GM12891 (cell line): Measurements from ENCODE around the gene E2F1.

Source experiments
- POLR2A ChIP-seq: IDR thresholded peaks from 2 replicates; pipeline ENCODE4 v1.6.1; 2011; ENCODE audit warnings: low read depth, low read length, control low read depth
- POLR2AphosphoS5 ChIP-seq: IDR thresholded peaks from 2 replicates; pipeline ENCODE4 v1.6.1; 2011; ENCODE audit warnings: low read depth, low read length, control low read depth
- POU2F2 ChIP-seq: IDR thresholded peaks from 2 replicates; pipeline ENCODE4 v1.6.1; 2011; ENCODE audit warnings: low read depth, mild to moderate bottlenecking, control low read depth, low read length, moderate library complexity
- SPI1 ChIP-seq: IDR thresholded peaks from 2 replicates; pipeline ENCODE4 v1.6.1; 2011; ENCODE audit warnings: low read depth, low read length, control low read depth
- TAF1 ChIP-seq: IDR thresholded peaks from 2 replicates; pipeline ENCODE4 v1.6.1; 2011; ENCODE audit warnings: low read depth, low read length, control low read depth

DNA sequence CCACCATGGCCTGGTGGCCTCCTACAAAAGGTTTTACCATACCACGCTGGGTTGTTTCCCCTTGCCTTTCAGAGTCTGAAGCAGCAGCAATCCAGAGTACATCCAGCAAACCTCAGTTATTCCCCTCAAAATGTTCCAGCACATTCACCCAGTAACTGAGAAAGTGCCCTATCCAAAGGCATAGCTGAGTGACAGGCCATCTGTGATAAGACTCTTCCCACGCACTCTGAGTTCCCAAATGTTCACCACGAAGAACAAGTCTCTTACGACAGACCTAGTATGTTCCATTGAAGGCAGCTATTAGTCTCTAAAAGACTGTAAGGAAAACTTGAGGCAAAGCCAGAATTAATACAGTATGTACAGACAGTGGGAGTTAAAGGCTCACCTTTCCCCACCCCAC lies 55.7 kb downstream of the E2F1 start:
- TF ChIP-seq POLR2A (no peak), POLR2AphosphoS5 (no peak), POU2F2 (no peak), TAF1 (no peak), SPI1 (no peak)
